Measurements from ENCODE around the gene FAM120B.

Gene FAM120B

GRCh38 chr6:170273191-170273590 is 33.4 kb upstream of the FAM120B start:
- no peak for DNase-seq

GRCh38 chr6:170273681-170274080 is 32.9 kb upstream of the FAM120B start:
- no peak for DNase-seq

GRCh38 chr6:170274713-170275560 is 31.6 kb upstream of the FAM120B start:
- no peak for DNase-seq

GRCh38 chr6:170276369-170277057 is 30.0 kb upstream of the FAM120B start:
- DNase-seq: no peak

- no peak for DNase-seq
Observed at GRCh38 chr6:170277893-170278742, 28.4 kb upstream of the FAM120B start.

- DNase-seq: no peak
Observed at GRCh38 chr6:170278743-170279094, 27.8 kb upstream of the FAM120B start.

GRCh38 chr6:170279426-170279825 is 27.1 kb upstream of the FAM120B start:
- no peak for DNase-seq

GRCh38 chr6:170279977-170280688 is 26.4 kb upstream of the FAM120B start:
- DNase-seq: no peak

GRCh38 chr6:170280689-170281045 is 25.9 kb upstream of the FAM120B start:
- no peak for DNase-seq

GRCh38 chr6:170281331-170282292 is 24.9 kb upstream of the FAM120B start:
- no peak for DNase-seq

- no peak for DNase-seq
Observed at GRCh38 chr6:170282512-170283158, 23.9 kb upstream of the FAM120B start.

- DNase-seq: no peak
Observed at GRCh38 chr6:170283212-170284081, 23.1 kb upstream of the FAM120B start.

- no peak for DNase-seq
Observed at GRCh38 chr6:170284126-170284773, 22.3 kb upstream of the FAM120B start.

GRCh38 chr6:170284866-170285469 is 21.6 kb upstream of the FAM120B start:
- DNase-seq: no peak

- DNase-seq: no peak
Observed at GRCh38 chr6:170285482-170285881, 21.1 kb upstream of the FAM120B start.

- DNase-seq: no peak
Observed at GRCh38 chr6:170286246-170286933, 20.2 kb upstream of the FAM120B start.

- no peak for DNase-seq
Observed at GRCh38 chr6:170286934-170287265, 19.7 kb upstream of the FAM120B start.

GRCh38 chr6:170287371-170287876 is 19.1 kb upstream of the FAM120B start:
- no peak for DNase-seq

Measured in RPMI8226 (cell line).